ENCODE data around the gene PRDX5. TPM values are rescaled to one million over a fixed set of nuclear protein-coding genes. Genes with fewer than 3 reads are reported as not detected.
"Not testable (repeated sequence)": the region's sequence is repeated elsewhere in the genome, so short reads cannot be mapped to it uniquely, and the experiment has no call there.

The PRDX5 gene
- total RNA-seq, 1 donor = 257 TPM

- peak overlapping the region; percentile 74 for H3K4me3 ChIP-seq (ENCODE audit: low read depth, low read length)
- no peak for DNase-seq (ENCODE audit: low read depth)
- no peak for TF ChIP-seq CTCF (IDR thresholded peaks at IDR 0.05; ENCODE audit: insufficient read depth, low read length)
These were observed 10.9 kb upstream of the PRDX5 start for GRCh38 chr11:64306876-64307622.

GRCh38 chr11:64307795-64308194 lies 10.1 kb upstream of the PRDX5 start:
- DNase-seq (ENCODE audit: low read depth); H3K4me3 ChIP-seq (ENCODE audit: low read depth, low read length): not testable (repeated sequence)

- H3K4me3 ChIP-seq (ENCODE audit: low read depth, low read length) = no peak overlapping the region
- no peak for DNase-seq (ENCODE audit: low read depth)
- no peak for TF ChIP-seq CTCF (IDR thresholded peaks at IDR 0.05; ENCODE audit: insufficient read depth, low read length)
These were observed 5.0 kb upstream of the PRDX5 start for GRCh38 chr11:64312947-64313346.

GRCh38 chr11:64313491-64314145 lies 4.3 kb upstream of the PRDX5 start:
- H3K4me3 ChIP-seq (ENCODE audit: low read depth, low read length) = peak overlapping the region; percentile 62
- DNase-seq (ENCODE audit: low read depth) = peak; percentile 77
- TF ChIP-seq CTCF (IDR thresholded peaks at IDR 0.05; ENCODE audit: insufficient read depth, low read length) = peak; percentile 30

- no peak for DNase-seq (ENCODE audit: low read depth)
- peak; percentile 24 for TF ChIP-seq CTCF (IDR thresholded peaks at IDR 0.05; ENCODE audit: insufficient read depth, low read length)
- H3K4me3 ChIP-seq (ENCODE audit: low read depth, low read length) = peak overlapping the region; percentile 62
These were observed 3.6 kb upstream of the PRDX5 start for GRCh38 chr11:64314146-64314804.

- DNase-seq (ENCODE audit: low read depth) = no peak
- TF ChIP-seq CTCF (IDR thresholded peaks at IDR 0.05; ENCODE audit: insufficient read depth, low read length) = no peak
These were observed 2.9 kb upstream of the PRDX5 start for GRCh38 chr11:64314805-64315561.

GRCh38 chr11:64315667-64316526 lies 2.0 kb upstream of the PRDX5 start:
- not testable (repeated sequence) for DNase-seq (ENCODE audit: low read depth)
- H3K4me3 ChIP-seq (ENCODE audit: low read depth, low read length) = peak overlapping the region; percentile 22

More at GRCh38 chr11:64314805-64315561, 2.9 kb upstream of the PRDX5 start:
- no peak overlapping the region for H3K4me3 ChIP-seq (ENCODE audit: low read depth, low read length)

Measured in fibroblast of the aortic adventitia (primary cell).